ENCODE measurements around the gene COL21A1.

The COL21A1 gene

DNA sequence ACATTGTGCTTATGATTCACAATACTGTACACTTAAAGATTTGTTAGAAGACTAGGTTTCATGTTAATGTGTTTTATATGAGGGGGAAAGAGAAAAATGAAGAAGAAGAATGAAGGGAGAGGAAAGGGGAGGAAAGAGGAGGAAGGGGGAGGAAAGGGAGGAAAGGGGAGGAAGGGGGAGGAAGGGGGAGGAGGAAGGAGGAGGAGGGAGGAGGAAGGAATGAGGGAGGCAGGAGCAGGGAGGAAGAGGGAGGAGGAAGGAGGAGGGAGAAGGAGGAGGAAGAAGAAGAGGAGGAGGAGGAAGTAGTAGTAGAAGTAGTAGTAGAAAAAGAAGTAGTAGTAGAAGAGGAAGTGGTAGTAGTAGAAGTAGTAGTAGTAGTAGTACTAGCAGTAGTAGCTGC is 70.6 kb downstream of the COL21A1 start:
- no peak for DNase-seq

DNA sequence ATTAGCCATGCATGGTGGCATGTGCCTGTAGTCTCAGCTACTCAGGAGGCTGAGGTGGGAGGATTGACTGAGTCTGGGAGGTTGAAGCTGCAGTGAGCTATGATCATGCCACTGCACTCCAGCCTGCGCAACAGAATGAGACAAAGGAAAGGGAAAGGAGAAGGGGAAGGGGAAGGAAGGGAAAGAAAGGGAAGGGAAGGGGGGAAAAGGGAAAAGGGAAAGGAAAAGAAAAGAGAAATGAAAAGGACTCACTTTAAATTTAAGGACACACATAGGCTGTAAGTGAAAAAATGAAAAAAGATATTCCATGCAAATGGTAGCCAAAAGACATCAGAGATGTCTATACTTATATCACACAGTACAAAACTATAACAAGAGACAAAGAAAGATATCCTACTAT is 74.2 kb downstream of the COL21A1 start:
- DNase-seq, result no peak

DNA sequence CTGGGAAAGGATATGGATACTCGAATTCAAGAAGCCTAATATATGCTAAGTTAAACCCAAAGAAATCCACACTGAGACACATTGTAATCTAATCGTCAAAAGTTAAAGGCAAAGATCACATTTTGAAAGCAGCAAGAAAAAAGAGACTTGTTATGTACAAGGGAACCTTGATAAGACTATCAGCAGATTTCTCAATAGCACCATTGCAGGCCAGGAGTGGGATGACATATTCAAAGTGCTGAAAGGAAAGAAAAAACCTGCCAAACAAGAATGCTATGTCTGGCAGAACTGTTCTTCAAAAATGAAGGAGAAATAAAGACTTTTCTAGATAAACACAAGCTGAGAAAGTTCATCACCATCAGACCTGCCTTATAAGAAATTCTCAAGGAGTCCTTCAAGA is 75.2 kb downstream of the COL21A1 start:
- DNase-seq, result no peak

DNA sequence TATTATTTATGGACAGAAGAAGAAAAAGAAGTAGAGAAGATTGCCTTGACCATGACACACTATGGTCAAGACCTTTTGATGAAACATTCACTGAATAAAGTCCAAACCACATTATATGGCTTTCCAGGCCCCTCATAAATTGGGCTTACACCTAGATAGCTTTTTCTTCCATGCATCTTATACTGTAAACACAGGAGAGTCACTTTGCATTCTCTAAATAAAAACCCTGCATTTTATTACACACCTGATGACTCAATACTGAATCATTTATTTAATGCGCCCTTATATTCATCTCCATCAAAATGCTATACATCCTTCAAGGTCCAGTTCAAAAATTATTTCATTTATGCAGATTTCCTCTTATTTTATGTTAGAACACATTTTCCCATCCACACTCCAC is 78.0 kb downstream of the COL21A1 start:
- no peak for DNase-seq

DNA sequence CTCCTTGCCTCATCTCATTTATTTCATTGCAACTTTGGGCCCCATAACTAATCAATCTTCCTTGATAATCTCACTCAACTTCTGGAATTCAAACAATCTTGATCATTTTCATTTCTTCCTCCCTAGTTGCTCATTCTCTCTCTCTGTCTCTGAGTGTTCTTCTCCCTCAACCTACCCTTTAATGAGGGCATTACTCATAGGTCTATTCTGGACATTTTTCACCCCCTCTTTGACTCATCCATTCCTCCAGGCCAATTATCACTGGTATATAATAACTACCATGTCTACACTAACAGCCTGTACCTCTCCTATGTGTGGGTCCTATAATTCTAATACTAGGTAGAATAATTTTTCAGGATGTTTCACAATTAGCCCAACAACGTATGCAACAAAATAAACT is 78.8 kb downstream of the COL21A1 start:
- no peak for DNase-seq

DNA sequence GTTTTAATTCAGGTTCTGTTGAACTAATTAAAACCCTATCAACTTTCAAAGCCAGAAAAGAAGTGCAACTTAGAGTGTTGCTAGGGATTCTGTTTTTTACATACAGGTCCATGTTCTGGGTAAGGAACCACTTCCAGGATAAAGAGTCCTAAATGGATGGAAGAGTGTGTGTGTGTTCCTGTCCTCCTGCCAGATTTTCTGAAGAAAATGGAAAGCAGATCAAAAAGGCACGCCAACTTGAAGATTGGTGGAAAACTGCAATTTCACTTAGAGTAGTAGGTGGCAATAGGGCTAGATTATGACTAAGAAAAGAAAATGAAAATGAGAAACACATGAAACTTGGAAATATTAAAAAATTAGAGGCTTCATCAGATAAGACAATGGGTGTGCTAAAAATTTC is 85.3 kb downstream of the COL21A1 start:
- no peak for DNase-seq

DNA sequence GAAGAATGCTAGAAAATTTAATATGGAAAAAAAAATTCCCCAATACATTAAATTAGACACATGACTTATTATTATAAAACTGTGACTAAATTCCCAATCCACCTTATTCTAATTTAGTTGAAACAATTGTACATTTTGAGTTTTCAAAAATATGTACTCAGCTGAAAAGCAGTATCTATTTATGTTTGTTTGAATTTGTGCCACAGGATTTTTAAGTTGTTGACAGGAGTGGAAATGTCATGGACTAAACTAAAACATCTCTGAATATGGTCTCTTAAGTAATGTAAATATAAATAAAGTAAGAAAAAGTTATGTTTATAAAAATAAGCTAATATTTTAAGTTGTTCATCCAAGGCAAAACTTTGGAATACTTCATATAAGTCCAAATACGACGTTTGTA is 86.9 kb downstream of the COL21A1 start:
- no peak for DNase-seq

DNA sequence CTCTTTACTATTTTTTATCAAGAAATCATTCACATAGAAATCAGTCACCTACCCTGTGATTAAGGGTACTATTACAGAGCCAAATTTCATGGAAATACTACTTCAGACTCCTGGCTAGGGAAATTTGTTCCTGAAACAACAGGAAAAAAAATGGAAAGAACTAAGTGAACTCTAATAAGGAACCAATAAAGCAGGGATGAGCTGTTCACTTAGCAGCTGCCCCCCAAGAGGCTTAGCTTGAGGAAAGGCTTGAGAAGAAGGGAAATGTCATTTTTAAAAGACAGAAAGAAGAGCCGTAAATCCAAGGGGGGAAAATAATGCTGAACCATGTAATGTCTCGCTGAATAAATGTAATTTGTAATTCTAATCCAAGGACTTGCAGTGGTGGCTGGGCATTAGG is 88.8 kb downstream of the COL21A1 start:
- DNase-seq, result no peak

DNA sequence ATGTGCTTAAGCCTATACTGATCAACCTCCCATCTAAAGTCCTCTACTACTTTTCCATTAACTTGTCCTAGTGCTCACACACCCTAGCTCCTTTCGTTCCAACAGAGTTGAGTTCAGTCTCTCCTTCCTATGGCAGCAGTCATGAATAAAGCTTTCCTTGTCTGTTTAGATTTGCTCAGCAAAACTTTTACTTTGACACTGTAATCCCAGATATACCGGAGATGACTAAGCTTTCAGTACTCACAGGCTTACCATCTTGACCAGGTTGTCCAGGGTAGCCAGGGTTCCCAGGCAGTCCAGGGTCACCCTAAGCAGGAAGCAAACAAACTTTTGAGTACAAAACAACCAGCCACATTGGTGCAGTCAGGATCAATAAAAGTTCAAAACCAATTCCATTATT is 90.7 kb downstream of the COL21A1 start:
- DNase-seq, result no peak

DNA sequence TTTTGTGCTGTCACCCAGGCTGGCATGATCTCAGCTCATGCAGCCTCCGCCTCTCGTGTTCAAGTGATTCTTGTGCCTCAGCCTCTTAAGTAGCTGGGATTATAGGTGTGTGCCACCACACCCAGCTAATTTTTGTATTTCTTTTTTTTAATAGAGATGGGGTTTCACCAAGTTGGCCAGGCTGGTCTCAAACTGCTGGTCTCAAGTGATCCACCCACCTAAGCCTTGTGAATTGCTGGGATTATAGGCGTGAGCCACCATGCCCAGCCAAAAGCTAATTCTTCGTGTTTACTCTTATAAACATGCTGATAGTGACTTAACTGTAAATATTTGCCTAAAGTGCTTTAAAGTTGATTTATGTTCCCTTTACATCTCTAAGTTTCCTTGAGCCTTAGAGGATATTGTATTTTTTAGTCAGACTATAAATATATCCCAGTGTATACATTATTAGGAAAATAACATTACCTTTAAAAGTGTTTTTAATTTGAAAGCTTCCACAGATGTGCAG is 91.7 kb downstream of the COL21A1 start:
- DNase-seq, result no peak

DNA sequence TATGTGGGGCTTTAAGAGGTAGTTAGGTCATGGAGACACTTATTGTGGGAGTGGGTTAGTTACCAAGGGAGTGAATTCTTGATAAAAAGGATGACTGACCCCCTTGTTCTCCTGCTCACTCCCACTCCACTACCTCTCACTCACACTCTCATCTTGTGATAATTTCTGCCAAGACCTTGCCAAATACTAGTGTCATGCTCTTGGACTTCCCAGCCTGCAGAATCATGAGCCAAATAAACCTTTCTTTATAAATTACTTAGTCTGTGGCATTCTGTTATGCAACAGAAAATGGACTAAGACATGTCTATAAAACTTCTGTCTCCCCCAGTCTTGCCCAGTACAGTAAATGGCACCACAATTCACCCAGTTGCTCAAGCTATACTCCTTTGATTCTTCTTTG is 93.3 kb downstream of the COL21A1 start:
- no peak for DNase-seq

DNA sequence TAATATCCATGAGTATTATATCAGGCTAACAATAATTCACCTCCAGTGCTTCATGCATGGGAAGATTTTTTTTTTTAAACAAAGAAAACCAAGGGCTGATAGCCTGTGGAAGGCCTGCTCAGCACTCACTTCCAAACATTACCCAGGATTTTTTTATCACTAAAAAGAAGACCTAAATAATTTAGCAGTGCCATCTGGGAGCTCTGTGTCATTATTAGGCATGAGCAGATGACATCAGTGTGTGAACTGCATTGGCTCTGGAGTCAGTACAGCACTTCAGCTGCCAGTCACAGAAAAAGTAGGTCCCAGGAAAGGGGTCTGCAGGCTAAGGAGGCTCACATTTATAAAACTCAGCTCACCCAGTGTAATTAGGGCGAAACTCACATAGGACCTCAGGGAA is 94.8 kb downstream of the COL21A1 start:
- no peak for DNase-seq

DNA sequence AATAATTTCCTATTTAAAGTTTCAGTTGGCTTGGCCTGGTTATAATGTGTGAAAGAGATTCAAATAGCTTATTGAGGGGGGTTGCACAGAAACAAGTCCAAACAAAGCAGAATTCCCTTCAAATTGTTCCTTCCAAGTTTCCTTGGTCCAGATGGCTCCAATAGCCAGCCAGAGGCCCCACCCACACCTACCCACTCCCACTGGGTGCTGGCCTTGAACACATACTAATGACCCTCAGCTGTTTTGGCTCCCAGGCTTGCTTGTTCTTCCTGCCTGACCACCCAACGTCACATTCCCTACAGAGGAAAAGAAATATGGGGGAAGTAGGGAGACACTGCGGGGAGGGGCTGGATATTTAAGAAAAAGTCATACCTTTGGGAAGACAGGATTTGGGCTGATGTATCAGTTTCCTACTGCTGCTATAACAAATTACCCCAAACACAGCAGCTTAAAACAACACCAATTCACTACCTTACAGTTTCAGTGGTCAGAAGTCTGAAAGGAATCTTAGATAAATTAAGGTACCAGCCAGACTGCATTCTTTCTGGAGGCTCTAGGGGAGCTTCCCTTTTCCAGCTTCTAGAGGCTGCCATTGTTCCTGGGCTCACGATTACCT is 95.7 kb downstream of the COL21A1 start:
- DNase-seq, result no peak

DNA sequence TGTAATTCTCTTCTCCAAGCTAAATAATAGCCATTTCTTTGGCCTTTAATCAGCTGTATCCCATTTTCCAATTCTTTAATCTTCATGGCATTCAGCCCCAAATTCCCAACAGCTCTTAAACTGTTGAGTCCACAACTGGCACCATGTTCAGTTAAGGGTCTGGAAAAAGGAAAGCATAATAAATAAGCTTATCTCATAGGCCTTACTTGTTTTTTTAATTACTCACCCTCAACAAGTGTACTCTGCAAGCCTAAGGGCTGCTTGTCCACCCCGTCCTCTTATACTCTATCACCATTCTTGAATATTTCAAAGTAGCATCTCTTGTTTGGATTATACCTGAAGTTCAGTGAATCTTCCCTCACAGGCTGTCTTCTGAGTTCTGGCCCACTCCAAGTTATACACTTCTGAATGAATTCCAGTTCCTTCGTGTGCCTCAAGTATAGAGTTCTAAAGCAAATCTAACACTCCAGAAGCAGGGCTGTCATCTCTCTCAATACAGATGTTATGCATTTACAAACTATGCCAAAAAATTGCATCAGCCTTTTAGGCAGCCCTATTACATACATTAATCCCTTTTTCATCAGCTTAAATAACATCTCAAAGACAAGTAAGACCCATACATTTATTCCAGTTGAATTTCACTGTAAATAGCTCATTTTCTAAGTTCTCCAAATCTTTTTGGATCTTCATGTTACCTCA is 98.7 kb downstream of the COL21A1 start:
- DNase-seq, result no peak

DNA sequence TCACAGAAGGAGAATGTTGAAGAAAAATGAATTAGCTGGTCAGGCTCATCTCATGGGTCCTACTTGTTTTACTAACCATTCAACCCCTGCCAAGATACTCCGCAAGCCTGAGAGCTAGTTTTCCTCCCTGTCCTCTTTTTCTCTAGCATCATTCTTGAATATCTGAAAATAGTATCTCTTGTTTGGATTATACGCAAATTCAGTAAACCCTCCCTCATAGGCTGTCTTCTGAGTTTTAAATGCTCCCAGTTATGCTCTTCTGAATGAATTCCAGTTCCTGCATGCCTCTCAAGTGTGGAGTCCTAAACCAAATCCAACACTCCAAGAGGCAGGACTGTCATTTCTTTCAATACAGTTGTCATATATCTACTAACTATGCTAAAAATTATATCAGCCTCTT is 99.6 kb downstream of the COL21A1 start:
- no peak for DNase-seq

DNA sequence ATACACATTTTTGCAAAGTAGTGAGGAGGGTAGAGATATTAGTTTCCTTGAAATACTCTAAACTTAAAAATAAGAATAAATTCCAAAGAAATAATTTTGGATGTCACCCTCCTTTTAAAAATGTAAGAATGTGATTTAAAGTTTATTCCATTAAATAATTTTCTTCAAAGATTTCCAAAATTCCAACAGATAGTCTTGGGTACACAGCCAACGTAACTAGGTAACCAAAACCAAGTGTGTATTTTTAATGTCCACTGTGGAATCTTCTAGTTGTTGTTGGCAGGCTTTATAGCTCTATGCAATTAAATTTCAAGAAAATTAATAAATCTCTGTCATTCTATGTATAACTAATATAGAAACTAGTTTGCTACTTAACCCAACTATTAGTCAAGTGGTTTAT is 101.3 kb downstream of the COL21A1 start:
- DNase-seq, result no peak

DNA sequence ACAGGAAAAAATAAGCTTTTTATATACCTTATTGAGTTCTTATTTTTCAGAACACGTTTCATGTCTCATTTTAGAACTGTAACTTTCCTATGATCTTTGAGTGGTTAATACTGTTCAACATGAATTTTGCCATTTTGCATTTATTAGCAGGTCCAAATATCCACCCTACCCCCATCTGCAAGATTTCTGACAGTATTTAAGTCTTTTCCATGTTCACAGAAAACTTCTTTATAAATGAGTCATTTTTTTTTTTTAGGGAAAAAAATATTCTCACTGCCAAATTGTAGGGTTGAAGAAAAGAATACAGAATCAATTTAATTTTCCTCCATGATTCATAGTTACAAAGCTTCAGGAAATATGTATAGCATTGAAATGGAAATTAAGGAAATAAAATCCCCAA is 101.8 kb downstream of the COL21A1 start:
- no peak for DNase-seq

DNA sequence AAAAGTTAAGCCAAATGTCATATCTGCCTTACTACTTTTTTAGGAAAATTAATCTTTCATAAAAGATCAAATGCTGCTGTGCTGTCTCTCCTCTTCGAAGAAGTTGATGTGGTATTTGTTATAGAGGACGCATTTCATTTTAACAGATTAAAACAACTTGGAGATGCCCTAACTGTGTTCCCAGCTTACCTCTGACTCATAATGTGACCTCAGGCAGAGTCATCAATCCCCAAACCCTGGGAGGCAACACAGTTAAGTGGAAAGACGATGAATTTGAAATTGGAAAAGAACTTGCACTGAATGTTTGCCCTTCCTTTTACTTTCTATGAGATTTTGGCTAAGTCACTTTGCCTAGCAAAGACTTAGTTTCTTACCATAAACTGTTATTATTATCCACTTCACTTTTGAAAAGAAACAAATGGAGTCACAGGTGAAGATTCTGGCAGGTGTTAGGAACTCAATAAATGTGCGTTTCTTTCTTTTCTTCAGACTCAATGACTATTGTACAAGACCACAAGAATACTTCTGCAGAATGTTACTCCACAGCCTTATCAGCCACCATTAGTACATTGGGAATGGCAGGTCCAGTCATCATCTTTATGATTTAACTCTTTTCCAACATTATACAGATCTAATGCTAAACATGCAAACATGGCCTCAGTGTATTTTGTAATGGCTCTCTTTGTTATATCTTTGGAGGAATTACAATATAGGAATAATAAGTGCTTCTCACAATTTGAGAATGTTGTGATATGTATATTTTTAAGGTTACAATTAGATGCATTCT is 102.6 kb downstream of the COL21A1 start:
- DNase-seq, result no peak

DNA sequence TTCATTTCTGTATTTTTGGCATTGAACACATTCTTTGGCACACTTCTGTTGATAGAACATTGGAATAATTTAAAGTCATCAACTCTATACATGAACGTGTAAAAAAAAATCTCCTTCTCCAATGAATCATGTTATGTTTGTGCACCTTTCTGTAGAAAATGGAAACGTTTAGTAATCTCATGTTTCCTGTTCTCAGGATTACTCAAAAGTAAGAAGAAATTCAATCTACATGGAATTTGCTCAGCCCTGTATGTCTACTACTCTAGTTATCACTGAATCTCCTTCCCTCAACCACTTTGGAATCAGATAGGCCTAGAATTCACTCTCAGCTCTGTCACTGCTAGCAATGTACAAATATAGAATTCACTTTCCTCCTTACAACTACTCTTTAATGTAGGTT is 103.6 kb downstream of the COL21A1 start:
- no peak for DNase-seq

DNA sequence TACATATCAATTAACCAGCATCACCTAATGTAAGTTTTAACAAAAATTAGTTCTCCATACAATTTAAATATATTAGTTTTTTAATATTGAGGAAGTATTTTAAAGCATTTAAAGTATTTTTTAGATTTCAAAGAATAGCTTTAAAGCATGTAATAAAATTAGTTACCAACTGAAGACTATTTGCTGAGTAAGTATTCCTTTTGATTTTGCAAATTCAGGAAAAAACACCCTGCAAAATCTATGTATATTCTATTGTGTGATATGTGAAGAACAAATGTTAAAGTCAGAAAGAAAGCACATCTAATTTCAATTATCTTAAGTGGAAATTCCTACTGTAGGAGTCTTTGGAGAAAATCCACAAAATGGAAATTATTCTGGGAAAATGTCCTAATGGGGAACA is 107.3 kb downstream of the COL21A1 start:
- DNase-seq, result no peak

DNA sequence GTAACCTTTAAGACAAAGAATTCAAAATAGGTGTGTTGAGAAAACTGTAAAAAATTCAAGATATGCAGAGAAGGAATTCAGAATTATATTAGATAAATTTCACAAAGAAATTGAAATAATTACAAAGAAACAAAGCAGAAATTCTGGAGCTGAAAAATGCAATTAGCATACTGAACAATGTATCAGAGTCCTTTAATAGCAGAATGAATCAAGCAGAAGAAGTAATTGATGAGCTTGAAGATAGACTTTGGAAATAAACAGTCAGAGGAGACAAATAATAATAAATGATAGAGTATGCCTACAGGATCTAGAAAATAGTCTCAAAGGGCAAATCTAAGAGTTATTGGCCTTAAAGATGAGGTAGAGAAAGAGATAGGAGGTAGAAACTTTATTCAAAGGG is 131.7 kb downstream of the COL21A1 start:
- no peak for DNase-seq

DNA sequence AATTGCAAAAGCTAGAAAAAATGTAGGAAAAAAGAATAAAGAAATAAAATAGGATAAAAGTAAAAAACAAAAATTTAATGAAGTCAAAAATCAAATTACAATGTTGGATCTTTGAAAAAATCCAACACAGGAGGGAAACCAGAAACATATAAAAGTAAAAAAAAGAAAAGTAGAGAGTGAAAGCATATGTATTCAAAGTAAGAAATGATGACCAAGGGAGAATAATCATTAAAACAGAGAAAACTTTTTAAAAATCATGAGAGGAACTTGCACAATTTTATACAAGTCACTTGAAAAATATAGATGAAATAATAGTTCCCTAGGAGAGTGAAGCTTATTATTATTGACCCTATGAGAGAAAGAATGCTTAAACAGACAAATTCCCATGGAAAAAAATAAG is 138.2 kb downstream of the COL21A1 start:
- no peak for DNase-seq

DNA sequence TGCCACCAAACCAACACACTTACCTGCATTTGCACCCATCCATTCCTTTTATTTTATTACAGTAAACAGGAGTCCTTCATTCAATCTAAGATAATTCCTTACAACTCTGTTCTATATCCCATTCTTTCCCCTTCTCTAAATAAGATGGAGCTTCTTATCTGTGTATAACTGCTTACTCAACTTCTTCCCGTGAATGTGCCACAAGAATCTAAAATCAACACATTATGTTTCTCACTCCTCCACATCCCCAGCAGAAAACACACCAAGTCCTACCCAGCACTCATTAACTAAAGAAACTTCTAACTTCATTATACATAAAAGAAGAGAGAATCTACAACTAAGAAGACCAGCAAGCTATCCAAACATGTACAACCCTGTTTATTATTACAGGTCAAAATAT is 141.1 kb downstream of the COL21A1 start:
- no peak for DNase-seq

DNA sequence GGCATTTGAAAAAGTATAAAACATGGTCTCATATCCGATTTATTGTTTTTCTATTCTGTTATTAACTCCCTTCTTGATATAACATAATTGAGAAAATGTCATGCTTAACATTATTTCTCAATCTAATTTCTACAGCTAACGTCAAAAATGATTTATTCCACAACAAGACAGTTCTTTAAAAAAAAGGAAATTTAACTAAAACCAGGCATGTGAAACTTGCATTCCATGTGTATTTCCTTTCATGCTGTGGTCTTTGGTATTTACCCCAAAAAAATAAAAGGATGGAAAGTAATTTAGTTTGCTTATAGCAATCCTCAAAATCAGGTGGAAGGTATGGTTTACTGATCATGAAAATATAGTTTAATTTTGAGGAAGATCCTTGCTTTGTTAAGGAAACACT is 142.8 kb downstream of the COL21A1 start:
- DNase-seq, result no peak

Data from NK-92 treated with Interleukin-12 subunit alpha and Interleukin-12 subunit beta, amount 100 ng/mL, for 24 hours (cell line).